ENCODE measurements around the gene KRT6C.

KRT6C gene

GRCh38 chr12:52434081-52434733 is 39.4 kb downstream of the KRT6C start, which contains the start of gene KRT75:
Gene KRT75 (minus strand): TSS chr12:52434371. CDS start chr12:52434304, 67 bp downstream.
- no peak within 1 kb of the TSS for H3K4me3 ChIP-seq (ENCODE audit: low read length)
- DNase-seq (ENCODE audit: low read depth), result no peak
- no peak for TF ChIP-seq CTCF (conservative IDR thresholded peaks at IDR 0.05; ENCODE audit: low read depth, low read length)

DNA sequence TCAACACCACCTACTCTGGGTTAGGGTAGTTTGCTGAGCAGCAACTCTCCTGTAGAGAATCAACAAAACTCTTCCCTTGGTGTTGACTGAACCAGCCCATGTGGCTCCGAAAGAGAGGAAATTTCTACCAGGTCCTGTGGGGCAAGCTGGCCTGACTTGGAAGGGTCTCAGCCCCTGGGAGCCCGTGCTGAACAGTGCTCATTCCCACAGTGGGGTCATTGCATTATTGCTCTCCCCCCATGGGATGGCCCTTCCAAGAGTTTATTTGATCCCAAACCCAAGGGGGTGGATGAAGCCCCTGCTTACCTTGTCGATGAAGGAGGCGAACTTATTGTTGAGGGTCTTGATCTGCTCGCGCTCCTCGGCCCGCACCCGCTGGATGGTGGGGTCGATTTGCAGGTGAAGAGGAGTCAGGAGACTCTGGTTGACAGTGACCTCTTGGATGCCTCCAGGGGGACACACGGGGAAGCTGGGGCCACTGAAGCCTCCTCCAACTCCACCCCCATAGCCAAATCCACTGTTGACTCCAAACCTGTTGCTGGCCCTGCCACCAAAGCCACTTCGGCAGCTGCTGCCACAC is 40.0 kb downstream of the KRT6C start:
- H3K4me3 ChIP-seq (ENCODE audit: low read length), result no peak overlapping the region
- DNase-seq (ENCODE audit: low read depth), result no peak
- TF ChIP-seq CTCF (conservative IDR thresholded peaks at IDR 0.05; ENCODE audit: low read depth, low read length), result no peak

- H3K4me3 ChIP-seq (ENCODE audit: low read length), result no peak overlapping the region
- TF ChIP-seq CTCF (conservative IDR thresholded peaks at IDR 0.05; ENCODE audit: low read depth, low read length), result no peak
- no peak for DNase-seq (ENCODE audit: low read depth)
These were observed 40.9 kb downstream of the KRT6C start for GRCh38 chr12:52432559-52433207.

GRCh38 chr12:52428121-52428520 is 45.5 kb downstream of the KRT6C start:
- no peak for TF ChIP-seq CTCF (conservative IDR thresholded peaks at IDR 0.05; ENCODE audit: low read depth, low read length)
- H3K4me3 ChIP-seq (ENCODE audit: low read length), result no peak overlapping the region
- DNase-seq (ENCODE audit: low read depth), result no peak

DNA sequence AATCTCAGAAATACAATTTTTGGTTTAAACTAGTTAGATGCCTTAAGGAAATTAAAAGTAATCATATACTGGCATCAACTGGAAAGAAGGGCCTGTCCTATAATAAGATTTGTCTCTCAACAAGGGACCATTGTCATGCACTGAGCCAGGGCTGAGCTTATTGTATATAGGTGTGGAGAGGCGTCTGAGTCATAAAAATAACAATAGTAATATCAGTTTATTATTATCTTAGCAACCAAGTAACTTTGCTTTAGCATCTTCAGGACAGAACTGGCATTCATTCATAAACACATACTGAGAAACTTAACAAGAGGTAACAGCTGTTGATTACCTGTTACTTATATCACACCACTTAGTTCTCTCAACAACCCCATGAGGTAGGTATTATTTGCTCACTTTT is 46.5 kb downstream of the KRT6C start:
- no peak overlapping the region for H3K4me3 ChIP-seq (ENCODE audit: low read length)
- no peak for TF ChIP-seq CTCF (conservative IDR thresholded peaks at IDR 0.05; ENCODE audit: low read depth, low read length)
- no peak for DNase-seq (ENCODE audit: low read depth)

DNA sequence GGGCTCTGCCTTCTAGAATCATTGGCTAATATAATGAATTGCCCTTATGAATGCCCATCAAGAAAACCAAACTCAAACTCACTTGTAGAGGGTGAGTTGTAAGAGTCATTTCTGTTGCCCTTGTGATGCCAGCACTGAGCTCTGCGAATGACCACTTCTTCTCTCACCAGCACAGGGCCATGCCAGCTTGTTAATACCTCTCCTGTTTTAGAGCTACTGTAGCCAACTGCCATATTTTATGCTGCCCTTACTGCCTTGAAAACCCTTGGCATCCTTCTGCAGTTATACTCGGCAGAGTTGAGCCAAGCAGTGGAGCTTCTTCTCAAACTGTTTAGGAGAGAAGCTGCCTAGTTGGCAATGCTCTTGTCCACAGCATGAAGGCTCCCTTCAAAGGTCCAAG is 47.6 kb downstream of the KRT6C start:
- no peak overlapping the region for H3K4me3 ChIP-seq (ENCODE audit: low read length)
- no peak for TF ChIP-seq CTCF (conservative IDR thresholded peaks at IDR 0.05; ENCODE audit: low read depth, low read length)
- DNase-seq (ENCODE audit: low read depth), result no peak

- TF ChIP-seq CTCF (conservative IDR thresholded peaks at IDR 0.05; ENCODE audit: low read depth, low read length), result no peak
- no peak for DNase-seq (ENCODE audit: low read depth)
- H3K4me3 ChIP-seq (ENCODE audit: low read length), result no peak overlapping the region
These were observed 48.1 kb downstream of the KRT6C start for GRCh38 chr12:52425466-52425865.

All from retinal pigment epithelial cell (primary cell).